ENCODE measurements around the gene TBXAS1.

TBXAS1 gene

DNA sequence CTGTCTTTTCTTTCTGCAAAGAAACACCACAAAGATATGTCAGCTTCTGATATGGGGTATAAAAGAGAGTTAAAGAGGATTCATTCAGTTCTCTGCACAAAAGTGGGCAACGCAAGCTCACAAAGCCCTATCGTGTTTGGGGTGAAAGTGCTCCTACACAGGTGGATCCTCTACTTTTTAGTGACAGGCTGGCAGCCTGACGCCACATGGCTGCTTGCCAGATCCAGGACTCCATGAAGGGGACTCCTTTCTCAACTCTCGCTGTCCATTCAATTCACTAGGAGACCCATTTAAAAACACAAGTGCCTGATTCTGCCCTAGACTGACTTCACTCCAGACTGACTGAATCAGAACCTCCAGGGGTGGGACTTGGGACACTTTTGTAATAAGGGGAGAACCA is 225.7 kb downstream of the TBXAS1 start:
- DNase-seq: no peak

DNA sequence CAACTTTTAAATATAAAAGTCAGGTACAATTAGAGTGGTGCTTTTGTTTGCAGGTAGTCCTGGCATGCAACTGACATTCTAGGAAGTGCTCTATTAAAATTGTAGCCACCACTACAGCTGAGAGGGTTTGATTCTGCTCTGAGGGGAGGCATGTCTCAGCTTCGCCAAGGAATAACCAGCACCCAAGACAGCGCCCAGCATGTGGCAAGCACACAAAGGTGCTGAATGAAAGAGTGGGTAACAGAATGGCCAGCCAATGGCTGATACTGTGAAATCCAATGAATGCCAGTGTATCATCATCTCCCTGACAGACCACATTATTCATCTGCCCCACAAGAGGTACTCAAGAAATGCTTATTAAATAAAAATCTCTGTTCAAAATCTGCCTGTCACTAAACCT is 226.8 kb downstream of the TBXAS1 start:
- DNase-seq: no peak

DNA sequence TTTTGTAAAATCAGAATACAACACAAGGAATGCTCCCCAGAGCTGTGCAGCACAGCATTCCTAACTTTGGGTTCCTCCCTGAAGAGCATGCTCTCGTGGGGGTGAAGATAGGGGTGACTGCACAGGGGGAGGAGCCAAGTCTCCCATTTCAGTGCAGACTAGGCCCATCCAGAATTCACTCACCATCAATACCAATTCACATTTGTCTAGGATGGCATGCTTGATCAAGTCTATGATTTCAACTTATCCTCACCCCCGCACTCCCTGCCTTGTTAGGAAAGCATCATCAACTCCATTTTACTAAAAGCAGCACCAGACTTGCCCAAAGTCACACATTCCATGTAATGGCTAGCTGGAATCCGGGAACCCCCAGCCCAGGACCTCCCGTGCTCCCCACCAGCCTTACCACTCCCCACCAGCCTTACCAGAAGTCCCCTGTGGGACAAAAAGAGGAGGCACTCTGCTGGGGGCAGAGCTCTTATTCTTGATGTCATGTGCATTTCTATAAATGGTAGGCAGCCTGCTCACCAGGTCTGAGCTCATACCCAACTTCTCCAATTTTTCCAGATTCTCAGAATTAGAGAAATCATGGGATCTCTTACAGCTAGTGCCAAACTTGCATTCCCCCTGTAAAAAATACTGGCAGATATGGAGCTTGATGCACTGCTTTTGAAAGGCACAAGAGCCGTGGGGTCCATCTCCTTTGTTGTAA is 227.5 kb downstream of the TBXAS1 start:
- no peak for DNase-seq

GRCh38 chr7:140057143-140057535 is 228.1 kb downstream of the TBXAS1 start:
- no peak for DNase-seq

DNA sequence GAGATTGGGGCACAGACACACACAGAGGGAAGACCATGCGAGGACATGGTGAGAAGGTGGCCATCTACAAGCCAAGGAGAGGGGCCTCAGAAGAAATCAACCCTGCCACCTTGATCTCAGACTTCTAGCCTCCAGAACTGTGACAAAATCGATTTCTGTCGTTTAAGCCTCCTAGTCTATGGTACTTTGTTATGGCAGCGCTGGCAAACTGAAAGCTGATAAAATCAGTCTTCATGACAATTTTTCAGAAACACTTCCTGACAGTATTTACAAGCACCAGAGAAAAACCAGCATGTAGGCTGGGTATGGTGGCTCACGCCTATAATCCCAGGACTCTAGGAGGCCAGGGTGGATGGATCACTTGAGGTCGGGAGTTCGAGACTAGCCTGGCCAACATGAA is 229.5 kb downstream of the TBXAS1 start:
- DNase-seq: no peak

- DNase-seq: no peak
Observed at GRCh38 chr7:140059273-140060242, 230.5 kb downstream of the TBXAS1 start.

- no peak for DNase-seq
Observed at GRCh38 chr7:140060243-140060630, 231.2 kb downstream of the TBXAS1 start.

DNA sequence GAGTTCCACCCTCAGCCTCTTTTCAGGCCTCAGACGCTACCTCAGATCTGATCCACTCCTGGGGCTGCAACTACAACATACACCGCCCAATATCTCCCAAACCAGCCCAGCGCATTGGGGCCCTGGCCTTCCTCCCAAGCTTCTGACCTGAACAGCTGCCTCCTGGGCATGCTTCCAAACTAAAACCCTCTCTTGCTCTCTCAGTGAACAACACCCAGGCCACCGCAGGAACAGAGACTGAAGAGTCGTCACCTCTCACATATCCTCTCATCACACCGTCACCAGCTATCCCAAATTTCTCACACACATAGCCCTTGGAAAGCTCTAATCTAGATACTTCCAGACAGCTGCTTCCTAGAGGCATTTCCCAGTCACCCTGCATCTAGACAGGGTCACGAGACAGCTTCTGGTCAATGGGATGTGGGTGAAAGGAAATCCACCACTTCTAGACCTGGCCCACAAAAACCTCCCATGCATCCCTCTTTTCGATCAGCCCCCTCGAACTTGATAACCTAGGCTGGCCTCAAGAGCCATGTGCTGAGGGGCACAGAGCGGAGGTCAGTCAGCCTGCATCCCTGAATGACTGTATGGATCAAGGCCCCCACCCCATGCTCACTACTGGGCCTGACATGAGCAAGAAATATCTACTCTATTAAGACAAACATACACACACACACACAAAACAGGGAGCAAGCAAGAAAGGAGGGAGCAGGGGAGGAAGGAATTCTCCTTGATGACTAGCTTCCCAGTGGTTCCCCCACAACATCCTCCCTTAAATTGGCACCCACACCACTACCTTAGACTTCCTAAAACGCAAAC is 231.9 kb downstream of the TBXAS1 start:
- no peak for DNase-seq

- no peak for DNase-seq
Observed at GRCh38 chr7:140061607-140061930, 232.5 kb downstream of the TBXAS1 start.

DNA sequence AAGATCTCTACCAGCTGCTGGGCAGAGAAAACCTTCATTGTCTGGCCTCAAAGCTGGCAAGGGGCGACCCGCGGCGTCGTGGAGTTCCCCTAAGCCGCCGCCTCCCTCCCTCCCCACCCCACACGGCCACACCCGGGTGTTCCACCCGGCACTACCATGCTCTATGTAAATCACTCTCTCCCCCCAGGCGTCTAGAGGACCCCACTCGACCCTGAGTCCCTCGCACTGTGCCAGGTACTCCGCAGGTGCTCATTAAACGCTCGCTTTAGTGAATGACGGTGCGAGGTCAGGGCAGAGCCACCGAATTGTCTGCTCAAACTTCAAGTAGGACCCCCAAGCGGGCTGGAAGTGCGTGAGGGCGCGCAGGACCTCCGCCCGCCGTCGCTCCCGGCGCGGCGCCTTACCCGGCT is 233.1 kb downstream of the TBXAS1 start:
- no peak for DNase-seq

- peak in 1 of 2 donors; percentile 53 for DNase-seq
Observed at GRCh38 chr7:140062528-140063299, 233.7 kb downstream of the TBXAS1 start, which contains the start of gene PARP12. PARP12 (minus strand) TSS chr7:140062951; CDS start chr7:140062847, 104 bp downstream.

DNA sequence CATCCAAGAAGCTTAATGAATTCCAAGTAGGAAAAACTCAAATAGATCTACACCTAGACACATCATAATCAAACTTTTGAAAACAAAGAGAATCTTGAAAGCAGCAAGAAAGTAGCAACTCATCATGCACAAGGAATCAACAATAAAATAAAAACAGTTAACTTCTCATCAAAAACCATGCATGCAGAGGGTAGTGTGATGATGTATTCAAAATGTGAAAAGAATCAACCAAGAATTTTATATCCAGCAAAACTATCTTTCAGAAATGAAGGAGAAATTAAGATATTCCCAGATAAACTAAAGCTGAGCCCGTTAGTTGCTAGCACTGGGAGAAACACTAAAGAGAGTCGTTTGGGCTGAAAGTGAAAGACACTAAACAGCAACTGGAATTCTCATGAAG is 238.0 kb downstream of the TBXAS1 start:
- no peak for DNase-seq

GRCh38 chr7:140068033-140068432 is 239.0 kb downstream of the TBXAS1 start:
- DNase-seq: no peak

- no peak for DNase-seq
Observed at GRCh38 chr7:140069298-140069949, 240.4 kb downstream of the TBXAS1 start.
